Hematopoietic multipotent progenitor cell treated with erythropoietin and hydrocortisone succinate and interleukin-3 and kit ligand, for 6 days (in vitro differentiated cells): ENCODE results near the gene C1QTNF12.

Source experiments
- DNase-seq: peaks from one replicate; pipeline ENCODE4 v3.0.0-alpha.2; 2015

C1QTNF12 gene

GRCh38 chr1:1226566-1227362 lies 19.8 kb downstream of the C1QTNF12 start:
- no peak for DNase-seq

GRCh38 chr1:1225913-1226312 lies 20.6 kb downstream of the C1QTNF12 start:
- no peak for DNase-seq

- no peak for DNase-seq
Measured at GRCh38 chr1:1225238-1225845, 21.2 kb downstream of the C1QTNF12 start.

- no peak for DNase-seq
Measured at GRCh38 chr1:1223891-1224290, 22.6 kb downstream of the C1QTNF12 start.

- DNase-seq: no peak
Measured at GRCh38 chr1:1223321-1223720, 23.2 kb downstream of the C1QTNF12 start.

- DNase-seq: no peak
Measured at GRCh38 chr1:1222575-1223225, 23.8 kb downstream of the C1QTNF12 start.

GRCh38 chr1:1221887-1222574 lies 24.5 kb downstream of the C1QTNF12 start:
- no peak for DNase-seq

- DNase-seq: no peak
Measured at GRCh38 chr1:1220197-1220596, 26.3 kb downstream of the C1QTNF12 start.

GRCh38 chr1:1219341-1219740 lies 27.2 kb downstream of the C1QTNF12 start:
- DNase-seq: no peak

GRCh38 chr1:1218524-1219200 lies 27.9 kb downstream of the C1QTNF12 start:
- no peak for DNase-seq

- no peak for DNase-seq
Measured at GRCh38 chr1:1217621-1218523, 28.6 kb downstream of the C1QTNF12 start.

GRCh38 chr1:1216770-1217620 lies 29.5 kb downstream of the C1QTNF12 start:
- no peak for DNase-seq

- no peak for DNase-seq
Measured at GRCh38 chr1:1215881-1216605, 30.5 kb downstream of the C1QTNF12 start.

GRCh38 chr1:1215080-1215676 lies 31.3 kb downstream of the C1QTNF12 start:
- DNase-seq: no peak

GRCh38 chr1:1213345-1214265 lies 32.9 kb downstream of the C1QTNF12 start, which contains the start of gene TNFRSF4:
TSS of gene TNFRSF4 (minus strand) at chr1:1214153. CDS start at chr1:1214127, 26 bp downstream.
- no peak for DNase-seq

- DNase-seq: peak; percentile 68
Measured at GRCh38 chr1:1212780-1213344, 33.7 kb downstream of the C1QTNF12 start.

- DNase-seq: no peak
Measured at GRCh38 chr1:1211541-1212441, 34.7 kb downstream of the C1QTNF12 start.
